Activated CD4-positive, alpha-beta T cell treated with anti-CD3 and anti-CD28 coated beads, Interleukin-2, Interleukin-4, amounts not matched to agents 100 ng/mL and 50 ng/mL, durations not matched to agents 16 hours and 8 hours (primary cell): Measurements from ENCODE around the gene GUCA2B.

Source experiments
- DNase-seq: peaks from one replicate; pipeline ENCODE4 v3.0.0-alpha.2; 2020; ENCODE audit warnings: low spot score

GUCA2B gene

GRCh38 chr1:42167611-42168390 is 14.6 kb downstream of the GUCA2B start:
- no peak for DNase-seq

- DNase-seq, result no peak
These were observed 15.1 kb downstream of the GUCA2B start for GRCh38 chr1:42168391-42168670.

GRCh38 chr1:42168763-42169162 is 15.6 kb downstream of the GUCA2B start:
- no peak for DNase-seq

GRCh38 chr1:42170779-42171621 is 17.8 kb downstream of the GUCA2B start:
- DNase-seq, result no peak

GRCh38 chr1:42171679-42172266 is 18.6 kb downstream of the GUCA2B start:
- no peak for DNase-seq

- DNase-seq, result no peak
These were observed 19.3 kb downstream of the GUCA2B start for GRCh38 chr1:42172381-42173133.

GRCh38 chr1:42173155-42173933 is 20.1 kb downstream of the GUCA2B start:
- peak; percentile 60 for DNase-seq

- DNase-seq, result no peak
These were observed 20.9 kb downstream of the GUCA2B start for GRCh38 chr1:42173961-42174735.

- no peak for DNase-seq
These were observed 22.3 kb downstream of the GUCA2B start for GRCh38 chr1:42175314-42176054.

GRCh38 chr1:42176902-42177519 is 23.8 kb downstream of the GUCA2B start:
- peak; percentile 47 for DNase-seq

GRCh38 chr1:42177541-42177981 is 24.4 kb downstream of the GUCA2B start:
- DNase-seq, result no peak

GRCh38 chr1:42178249-42178648 is 25.0 kb downstream of the GUCA2B start:
- DNase-seq, result no peak

GRCh38 chr1:42179275-42179674 is 26.1 kb downstream of the GUCA2B start:
- no peak for DNase-seq

- no peak for DNase-seq
These were observed 26.7 kb downstream of the GUCA2B start for GRCh38 chr1:42179900-42180329.

- no peak for DNase-seq
These were observed 28.5 kb downstream of the GUCA2B start for GRCh38 chr1:42181687-42182086.

GRCh38 chr1:42183210-42183956 is 30.2 kb downstream of the GUCA2B start:
- no peak for DNase-seq

- no peak for DNase-seq
These were observed 30.7 kb downstream of the GUCA2B start for GRCh38 chr1:42183957-42184268.

GRCh38 chr1:42184616-42185015 is 31.4 kb downstream of the GUCA2B start:
- DNase-seq, result no peak

- DNase-seq, result no peak
These were observed 32.9 kb downstream of the GUCA2B start for GRCh38 chr1:42186152-42186551.
